HCT116 (cell line): Measurements from ENCODE around the gene ARF5. TPM values are rescaled to one million over a fixed set of nuclear protein-coding genes. Genes with fewer than 3 reads are reported as not detected.

Experiments
- total RNA-seq: library from RNA; stranded (reverse); gene quantifications from one replicate; pipeline ENCODE4 v1.2.1, GENCODE V29; 2021; ENCODE audit not compliant: unreplicated experiment

The ARF5 gene
- total RNA-seq, 1 experiment from 2014 or later: 204 TPM

Other genes with a start within 250 kb of the ARF5 start
- 30.9 TPM for gene ZNF800, start 195.7 kb upstream of the ARF5 start, total RNA-seq
- 17.9 TPM for gene GCC1, start 2.8 kb upstream of the ARF5 start, total RNA-seq
- gene FSCN3, start 5.3 kb downstream of the ARF5 start, total RNA-seq: 1.0 TPM
- not detected for gene PAX4, start 29.7 kb downstream of the ARF5 start, total RNA-seq
- 169 TPM for gene SND1, start 63.8 kb downstream of the ARF5 start, total RNA-seq